GM12801 (cell line): ENCODE data around the gene GAGE12C.
"Not testable (repeated sequence)": the region's sequence is repeated elsewhere in the genome, so short reads cannot be mapped to it uniquely, and the experiment has no call there.

Experiments
- TF ChIP-seq, protein P1 (sequence below): IDR thresholded peaks from one replicate; pipeline ENCODE4 v1.5.1; 2011; ENCODE audit warnings: control low read depth; ENCODE audit not compliant: insufficient read length; ENCODE audit errors: extremely low read depth

GAGE12C gene

GRCh38 chrX:49531877-49532276 is at the start of gene GAGE12C:
Gene GAGE12C, plus strand, starts transcription at chrX:49532177. Its CDS starts 1,155 bp downstream, at chrX:49533332.
- TF ChIP-seq, protein P1, sequence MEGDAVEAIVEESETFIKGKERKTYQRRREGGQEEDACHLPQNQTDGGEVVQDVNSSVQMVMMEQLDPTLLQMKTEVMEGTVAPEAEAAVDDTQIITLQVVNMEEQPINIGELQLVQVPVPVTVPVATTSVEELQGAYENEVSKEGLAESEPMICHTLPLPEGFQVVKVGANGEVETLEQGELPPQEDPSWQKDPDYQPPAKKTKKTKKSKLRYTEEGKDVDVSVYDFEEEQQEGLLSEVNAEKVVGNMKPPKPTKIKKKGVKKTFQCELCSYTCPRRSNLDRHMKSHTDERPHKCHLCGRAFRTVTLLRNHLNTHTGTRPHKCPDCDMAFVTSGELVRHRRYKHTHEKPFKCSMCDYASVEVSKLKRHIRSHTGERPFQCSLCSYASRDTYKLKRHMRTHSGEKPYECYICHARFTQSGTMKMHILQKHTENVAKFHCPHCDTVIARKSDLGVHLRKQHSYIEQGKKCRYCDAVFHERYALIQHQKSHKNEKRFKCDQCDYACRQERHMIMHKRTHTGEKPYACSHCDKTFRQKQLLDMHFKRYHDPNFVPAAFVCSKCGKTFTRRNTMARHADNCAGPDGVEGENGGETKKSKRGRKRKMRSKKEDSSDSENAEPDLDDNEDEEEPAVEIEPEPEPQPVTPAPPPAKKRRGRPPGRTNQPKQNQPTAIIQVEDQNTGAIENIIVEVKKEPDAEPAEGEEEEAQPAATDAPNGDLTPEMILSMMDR: not testable (repeated sequence)

DNA sequence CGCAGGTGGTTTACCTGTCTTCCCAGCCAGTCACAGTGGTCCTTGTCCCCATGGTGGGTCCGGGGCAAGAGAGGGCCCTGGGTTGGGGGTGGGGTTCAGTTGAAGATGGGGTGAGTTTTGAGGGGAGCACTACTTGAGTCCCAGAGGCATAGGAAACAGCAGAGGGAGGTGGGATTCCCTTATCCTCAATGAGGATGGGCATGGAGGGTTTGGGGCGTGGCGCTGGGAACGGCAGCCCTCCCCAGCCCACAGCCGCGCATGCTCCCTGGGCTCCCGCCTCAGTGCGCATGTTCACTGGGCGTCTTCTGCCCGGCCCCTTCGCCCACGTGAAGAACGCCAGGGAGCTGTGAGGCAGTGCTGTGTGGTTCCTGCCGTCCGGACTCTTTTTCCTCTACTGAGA is 9.5 kb downstream of the GAGE12C start, which contains the start of gene GAGE12D:
Gene GAGE12D, plus strand, starts transcription at position 301 of the 400 bp plus-strand sequence. CDS start 1,155 bp downstream, outside the sequence.
- TF ChIP-seq, protein P1: not testable (repeated sequence)

DNA sequence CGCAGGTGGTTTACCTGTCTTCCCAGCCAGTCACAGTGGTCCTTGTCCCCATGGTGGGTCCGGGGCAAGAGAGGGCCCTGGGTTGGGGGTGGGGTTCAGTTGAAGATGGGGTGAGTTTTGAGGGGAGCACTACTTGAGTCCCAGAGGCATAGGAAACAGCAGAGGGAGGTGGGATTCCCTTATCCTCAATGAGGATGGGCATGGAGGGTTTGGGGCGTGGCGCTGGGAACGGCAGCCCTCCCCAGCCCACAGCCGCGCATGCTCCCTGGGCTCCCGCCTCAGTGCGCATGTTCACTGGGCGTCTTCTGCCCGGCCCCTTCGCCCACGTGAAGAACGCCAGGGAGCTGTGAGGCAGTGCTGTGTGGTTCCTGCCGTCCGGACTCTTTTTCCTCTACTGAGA is 19.0 kb downstream of the GAGE12C start, which contains the start of gene GAGE12E:
Gene GAGE12E, plus strand, starts transcription at position 301 of the 400 bp plus-strand sequence. CDS start 1,155 bp downstream, outside the sequence.
- TF ChIP-seq, protein P1: not testable (repeated sequence)

DNA sequence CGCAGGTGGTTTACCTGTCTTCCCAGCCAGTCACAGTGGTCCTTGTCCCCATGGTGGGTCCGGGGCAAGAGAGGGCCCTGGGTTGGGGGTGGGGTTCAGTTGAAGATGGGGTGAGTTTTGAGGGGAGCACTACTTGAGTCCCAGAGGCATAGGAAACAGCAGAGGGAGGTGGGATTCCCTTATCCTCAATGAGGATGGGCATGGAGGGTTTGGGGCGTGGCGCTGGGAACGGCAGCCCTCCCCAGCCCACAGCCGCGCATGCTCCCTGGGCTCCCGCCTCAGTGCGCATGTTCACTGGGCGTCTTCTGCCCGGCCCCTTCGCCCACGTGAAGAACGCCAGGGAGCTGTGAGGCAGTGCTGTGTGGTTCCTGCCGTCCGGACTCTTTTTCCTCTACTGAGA is 28.6 kb downstream of the GAGE12C start, which contains the start of gene GAGE12F:
Gene GAGE12F, plus strand, starts transcription at position 301 of the 400 bp plus-strand sequence. CDS start 1,155 bp downstream, outside the sequence.
- TF ChIP-seq, protein P1: not testable (repeated sequence)

DNA sequence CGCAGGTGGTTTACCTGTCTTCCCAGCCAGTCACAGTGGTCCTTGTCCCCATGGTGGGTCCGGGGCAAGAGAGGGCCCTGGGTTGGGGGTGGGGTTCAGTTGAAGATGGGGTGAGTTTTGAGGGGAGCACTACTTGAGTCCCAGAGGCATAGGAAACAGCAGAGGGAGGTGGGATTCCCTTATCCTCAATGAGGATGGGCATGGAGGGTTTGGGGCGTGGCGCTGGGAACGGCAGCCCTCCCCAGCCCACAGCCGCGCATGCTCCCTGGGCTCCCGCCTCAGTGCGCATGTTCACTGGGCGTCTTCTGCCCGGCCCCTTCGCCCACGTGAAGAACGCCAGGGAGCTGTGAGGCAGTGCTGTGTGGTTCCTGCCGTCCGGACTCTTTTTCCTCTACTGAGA is 38.1 kb downstream of the GAGE12C start, which contains the start of gene GAGE12G:
Gene GAGE12G, plus strand, starts transcription at position 301 of the 400 bp plus-strand sequence. CDS start 1,155 bp downstream, outside the sequence.
- TF ChIP-seq, protein P1: not testable (repeated sequence)

- TF ChIP-seq, protein P1: not testable (repeated sequence)
Observed at GRCh38 chrX:49579649-49580048, 47.7 kb downstream of the GAGE12C start, which contains the start of gene GAGE12H. Gene GAGE12H, plus strand, starts transcription at chrX:49579949. Its CDS starts 1,155 bp downstream, at chrX:49581104.
